ENCODE data around the gene MLYCD.

Gene MLYCD

GRCh38 chr16:83957296-83957855 is 58.5 kb downstream of the MLYCD start:
- DNase-seq, result no peak
- H3K27me3 ChIP-seq (ENCODE audit: control insufficient read depth in 1 of 2, insufficient read depth in 1 of 2, low read length in 2 of 2), result no peaks in the 10 kb centered on the region
- no peak overlapping the region for H3K18ac ChIP-seq (ENCODE audit: low read depth in 1 of 2, low read length in 2 of 2)
- H3K4me1 ChIP-seq (ENCODE audit: control insufficient read depth, insufficient read depth, low read depth, low read length), result peaks cover 25% of the 10 kb centered on the region
- H2BK15ac ChIP-seq (ENCODE audit: low read depth, poor library complexity, severe bottlenecking), result no peak overlapping the region
- H2BK12ac ChIP-seq (ENCODE audit: low read length in 2 of 2), result no peak overlapping the region
- H3K4me3 ChIP-seq (ENCODE audit: insufficient read depth in 1 of 2, low read depth in 1 of 2, low read length in 2 of 2), result no peak overlapping the region
- no peak overlapping the region for H3K14ac ChIP-seq (ENCODE audit: low read length in 2 of 2)
- H2BK120ac ChIP-seq (ENCODE audit: low read depth, low read length), result no peak overlapping the region
- no peak overlapping the region for H2AK5ac ChIP-seq (ENCODE audit: low read length, severe bottlenecking)
- no peak overlapping the region for H3K27ac ChIP-seq (ENCODE audit: low read length, poor library complexity, severe bottlenecking)
- H2BK5ac ChIP-seq (ENCODE audit: low read depth, low read length, poor library complexity, severe bottlenecking), result no peak overlapping the region
- H4K8ac ChIP-seq (ENCODE audit: low read length), result no peak overlapping the region
- WGBS, result 98% methylated on average over 10 of the region's 14 CpGs
- no peak overlapping the region for H2AFZ ChIP-seq (ENCODE audit: low read depth, low read length)
- H4K91ac ChIP-seq (ENCODE audit: low read length), result no peak overlapping the region
- H3K4me2 ChIP-seq (ENCODE audit: low read length, poor library complexity, severe bottlenecking), result no peak overlapping the region
- H3K9ac ChIP-seq (ENCODE audit: low read length), result no peak overlapping the region
- H3K4ac ChIP-seq (ENCODE audit: low read depth in 1 of 2, low read length in 2 of 2), result no peak overlapping the region
- H3K23ac ChIP-seq (ENCODE audit: low read length in 2 of 2), result no peak overlapping the region
- peaks cover 6% of the 10 kb centered on the region for H3K79me1 ChIP-seq (replicated peaks; ENCODE audit: low read length, poor library complexity, severe bottlenecking)
- peaks cover 31 to 42% of the 10 kb centered on the region in 2 experiments for H3K36me3 ChIP-seq (ENCODE audit: control insufficient read depth in 1 of 2, insufficient read depth in 2 of 2, low read depth in 1 of 2, low read length in 2 of 2)
- no peaks in the 10 kb centered on the region for H3K9me3 ChIP-seq (ENCODE audit: control insufficient read depth, low read length)

GRCh38 chr16:83958137-83958845 is 59.4 kb downstream of the MLYCD start:
- DNase-seq, result no peak
- Histone ChIP-seq H3K4me3 (ENCODE audit: insufficient read depth in 1 of 2, low read depth in 1 of 2, low read length in 2 of 2) (no peak overlapping the region), H2BK5ac (ENCODE audit: low read depth, low read length, poor library complexity, severe bottlenecking) (no peak overlapping the region), H3K79me1 (replicated peaks; ENCODE audit: low read length, poor library complexity, severe bottlenecking) (peaks cover 6% of the 10 kb centered on the region), H4K91ac (ENCODE audit: low read length) (no peak overlapping the region), H3K14ac (ENCODE audit: low read length in 2 of 2) (no peak overlapping the region), H3K23ac (ENCODE audit: low read length in 2 of 2) (no peak overlapping the region), H3K18ac (ENCODE audit: low read depth in 1 of 2, low read length in 2 of 2) (no peak overlapping the region), H2BK120ac (ENCODE audit: low read depth, low read length) (no peak overlapping the region), H3K4me2 (ENCODE audit: low read length, poor library complexity, severe bottlenecking) (no peak overlapping the region), H3K27me3 (ENCODE audit: control insufficient read depth in 1 of 2, insufficient read depth in 1 of 2, low read length in 2 of 2) (no peaks in the 10 kb centered on the region), H3K9ac (ENCODE audit: low read length) (no peak overlapping the region), H3K4ac (ENCODE audit: low read depth in 1 of 2, low read length in 2 of 2) (no peak overlapping the region), H2AFZ (ENCODE audit: low read depth, low read length) (no peak overlapping the region), H3K4me1 (ENCODE audit: control insufficient read depth, insufficient read depth, low read depth, low read length) (peaks cover 19% of the 10 kb centered on the region), H2AK5ac (ENCODE audit: low read length, severe bottlenecking) (no peak overlapping the region), H3K9me3 (ENCODE audit: control insufficient read depth, low read length) (no peaks in the 10 kb centered on the region), H4K8ac (ENCODE audit: low read length) (no peak overlapping the region), H2BK15ac (ENCODE audit: low read depth, poor library complexity, severe bottlenecking) (no peak overlapping the region), H3K36me3 (ENCODE audit: control insufficient read depth in 1 of 2, insufficient read depth in 2 of 2, low read depth in 1 of 2, low read length in 2 of 2) (peaks cover 36 to 51% of the 10 kb centered on the region in 2 experiments), H3K27ac (ENCODE audit: low read length, poor library complexity, severe bottlenecking) (no peak overlapping the region), H2BK12ac (ENCODE audit: low read length in 2 of 2) (no peak overlapping the region)
- WGBS, result 89% methylated on average over 21 of the region's 21 CpGs

GRCh38 chr16:83958846-83959565 is 60.1 kb downstream of the MLYCD start:
- Histone ChIP-seq H3K4ac (ENCODE audit: low read depth in 1 of 2, low read length in 2 of 2) (no peak overlapping the region), H2BK120ac (ENCODE audit: low read depth, low read length) (no peak overlapping the region), H2AK5ac (ENCODE audit: low read length, severe bottlenecking) (no peak overlapping the region), H3K27ac (ENCODE audit: low read length, poor library complexity, severe bottlenecking) (no peak overlapping the region), H3K27me3 (ENCODE audit: control insufficient read depth in 1 of 2, insufficient read depth in 1 of 2, low read length in 2 of 2) (no peaks in the 10 kb centered on the region), H3K4me2 (ENCODE audit: low read length, poor library complexity, severe bottlenecking) (no peak overlapping the region), H2BK5ac (ENCODE audit: low read depth, low read length, poor library complexity, severe bottlenecking) (no peak overlapping the region), H3K14ac (ENCODE audit: low read length in 2 of 2) (no peak overlapping the region), H4K91ac (ENCODE audit: low read length) (no peak overlapping the region), H3K4me3 (ENCODE audit: insufficient read depth in 1 of 2, low read depth in 1 of 2, low read length in 2 of 2) (no peak overlapping the region), H3K79me1 (replicated peaks; ENCODE audit: low read length, poor library complexity, severe bottlenecking) (peaks cover 6% of the 10 kb centered on the region), H3K23ac (ENCODE audit: low read length in 2 of 2) (no peak overlapping the region), H2BK15ac (ENCODE audit: low read depth, poor library complexity, severe bottlenecking) (no peak overlapping the region), H2AFZ (ENCODE audit: low read depth, low read length) (no peak overlapping the region), H2BK12ac (ENCODE audit: low read length in 2 of 2) (no peak overlapping the region), H4K8ac (ENCODE audit: low read length) (no peak overlapping the region), H3K4me1 (ENCODE audit: control insufficient read depth, insufficient read depth, low read depth, low read length) (peaks cover 12% of the 10 kb centered on the region), H3K9me3 (ENCODE audit: control insufficient read depth, low read length) (no peaks in the 10 kb centered on the region), H3K18ac (ENCODE audit: low read depth in 1 of 2, low read length in 2 of 2) (no peak overlapping the region), H3K9ac (ENCODE audit: low read length) (no peak overlapping the region), H3K36me3 (ENCODE audit: control insufficient read depth in 1 of 2, insufficient read depth in 2 of 2, low read depth in 1 of 2, low read length in 2 of 2) (peaks cover 43 to 56% of the 10 kb centered on the region in 2 experiments)
- DNase-seq, result no peak
- WGBS, result 89% methylated on average over 20 of the region's 21 CpGs

- no peak overlapping the region for H3K4ac ChIP-seq (ENCODE audit: low read depth in 1 of 2, low read length in 2 of 2)
- no peak overlapping the region for H3K18ac ChIP-seq (ENCODE audit: low read depth in 1 of 2, low read length in 2 of 2)
- no peak overlapping the region for H3K14ac ChIP-seq (ENCODE audit: low read length in 2 of 2)
- no peak overlapping the region for H3K27ac ChIP-seq (ENCODE audit: low read length, poor library complexity, severe bottlenecking)
- H3K4me2 ChIP-seq (ENCODE audit: low read length, poor library complexity, severe bottlenecking), result no peak overlapping the region
- H4K8ac ChIP-seq (ENCODE audit: low read length), result no peak overlapping the region
- H2BK12ac ChIP-seq (ENCODE audit: low read length in 2 of 2), result no peak overlapping the region
- 95% methylated on average over 7 of the region's 12 CpGs for WGBS
- no peaks in the 10 kb centered on the region for H3K27me3 ChIP-seq (ENCODE audit: control insufficient read depth in 1 of 2, insufficient read depth in 1 of 2, low read length in 2 of 2)
- H3K4me3 ChIP-seq (ENCODE audit: insufficient read depth in 1 of 2, low read depth in 1 of 2, low read length in 2 of 2), result no peak overlapping the region
- no peak overlapping the region for H4K91ac ChIP-seq (ENCODE audit: low read length)
- H3K23ac ChIP-seq (ENCODE audit: low read length in 2 of 2), result no peak overlapping the region
- DNase-seq, result no peak
- no peak overlapping the region for H2BK5ac ChIP-seq (ENCODE audit: low read depth, low read length, poor library complexity, severe bottlenecking)
- H3K9ac ChIP-seq (ENCODE audit: low read length), result no peak overlapping the region
- H2AFZ ChIP-seq (ENCODE audit: low read depth, low read length), result no peak overlapping the region
- peaks cover 44 to 56% of the 10 kb centered on the region in 2 experiments for H3K36me3 ChIP-seq (ENCODE audit: control insufficient read depth in 1 of 2, insufficient read depth in 2 of 2, low read depth in 1 of 2, low read length in 2 of 2)
- peaks cover 4% of the 10 kb centered on the region for H3K79me1 ChIP-seq (replicated peaks; ENCODE audit: low read length, poor library complexity, severe bottlenecking)
- no peak overlapping the region for H2AK5ac ChIP-seq (ENCODE audit: low read length, severe bottlenecking)
- no peak overlapping the region for H2BK15ac ChIP-seq (ENCODE audit: low read depth, poor library complexity, severe bottlenecking)
- no peaks in the 10 kb centered on the region for H3K9me3 ChIP-seq (ENCODE audit: control insufficient read depth, low read length)
- no peak overlapping the region for H2BK120ac ChIP-seq (ENCODE audit: low read depth, low read length)
- peaks cover 6% of the 10 kb centered on the region for H3K4me1 ChIP-seq (ENCODE audit: control insufficient read depth, insufficient read depth, low read depth, low read length)
Observed at GRCh38 chr16:83959656-83960434, 60.9 kb downstream of the MLYCD start.
